ENCODE measurements around the gene PHKB.

- TF ChIP-seq CTCF (IDR thresholded peaks at IDR 0.05) (no peak), POLR2A (IDR thresholded peaks at IDR 0.05) (no peak)
Observed at GRCh38 chr16:47624563-47624962, 163.4 kb downstream of the PHKB start.
